K562 (cell line): ENCODE results near the gene SHB. TPM values are rescaled to one million over a fixed set of nuclear protein-coding genes. Genes with fewer than 3 reads are reported as not detected.

Source experiments
- ATAC-seq: fragments of 200-7000 bp; cut with Tn5 transposase; 3 replicates; pipeline ENCODE4 v1.9.1; 2020; ENCODE audit warnings: moderate library complexity
- BruUV-seq: library from RNA; stranded (reverse); fragments of 400-500 nt; replicated peaks from 2 replicates; lab custom pipeline; 2021; lab: Mats Ljungman, UMichigan
- CTCF ChIA-PET: fragments of 300-600 bp; formaldehyde crosslinking; extraction: SDS; loops from one replicate; lab custom pipeline; 2021; ENCODE audit warnings: low intra/inter-chr PET ratio; lab: Yijun Ruan, JAX
- POLR2A ChIA-PET: fragments of 300-600, 350-650 bp; sonication (Branson Sonifier 250); formaldehyde crosslinking; extraction: SDS; loops from one replicate; lab custom pipeline; 2021; ENCODE audit warnings: antibody characterized with exemption, inconsistent platforms; lab: Yijun Ruan, JAX
- DNase-seq, 4 experiments: peaks; one replicate each; pipeline versions ENCODE4 v3.0.0 to v3.0.0-alpha.2; 2011 to 2018; ENCODE audit warnings: low spot score in 3 of 4, mixed read lengths in 3 of 4; ENCODE audit errors: extremely low read depth in 1 of 4
- FAIRE-seq: peaks from 2 replicates; lab custom pipeline; 2011; peaks lifted over from hg19 to GRCh38; lab: Jason Lieb, UNC
- H2AFZ ChIP-seq: 2 replicates; pipeline ENCODE4 v1.6.0; 2011; ENCODE audit warnings: low read depth, low read length, control low read depth, inconsistent platforms
- H3K27ac ChIP-seq: fragments of 200-600 bp; 3 replicates; pipeline ENCODE4 v1.8.0; 2011; ENCODE audit warnings: low read depth, mild to moderate bottlenecking, control low read depth, inconsistent platforms, low read length, moderate library complexity, mixed read lengths; ENCODE audit errors: extremely low read depth
- H3K27me3 ChIP-seq, 2 experiments: fragments of 300-600 bp in 1 of 2; 2 replicates in 1 of 2; 3 replicates in 1 of 2; pipeline versions ENCODE4 v1.6.0 to v1.8.0; 2011; ENCODE audit warnings: inconsistent platforms in 2 of 2, low read length in 2 of 2, mild to moderate bottlenecking in 1 of 2, mixed read lengths in 1 of 2, moderate library complexity in 1 of 2; ENCODE audit not compliant: control insufficient read depth in 2 of 2, insufficient read depth in 2 of 2
- H3K36me3 ChIP-seq: fragments of 300-600 bp; 3 replicates; pipeline ENCODE4 v1.8.0; 2011; ENCODE audit warnings: mild to moderate bottlenecking, low read length, inconsistent platforms; ENCODE audit not compliant: control insufficient read depth, insufficient read depth
- H3K4me1 ChIP-seq, 2 experiments: fragments of 200-600 bp in 1 of 2; replicated peaks in 1 of 2; 2 replicates in 1 of 2; 3 replicates in 1 of 2; pipeline versions ENCODE4 v1.5.1 to v1.8.0; 2011; ENCODE audit warnings: inconsistent platforms in 2 of 2, low read length in 2 of 2, mild to moderate bottlenecking in 1 of 2, mixed read lengths in 1 of 2, moderate library complexity in 1 of 2; ENCODE audit not compliant: control insufficient read depth in 2 of 2, insufficient read depth in 2 of 2
- H3K4me2 ChIP-seq: 2 replicates; pipeline ENCODE4 v1.6.1; 2011; ENCODE audit warnings: low read length, control low read depth, inconsistent platforms, mixed read lengths; ENCODE audit not compliant: insufficient read depth
- H3K4me3 ChIP-seq: fragments of 200-600 bp; sonication (generic), shearing (Covaris generic); 2 replicates; pipeline ENCODE4 v1.5.1; 2016; ENCODE audit warnings: control low read depth, inconsistent platforms
- H3K79me2 ChIP-seq: fragments of 200-600 bp; 3 replicates; pipeline ENCODE4 v1.8.0; 2011; ENCODE audit warnings: low read length, inconsistent platforms; ENCODE audit not compliant: control insufficient read depth, insufficient read depth
- H3K9ac ChIP-seq, 2 experiments: 2 replicates each; pipeline versions ENCODE4 v1.6.0 to v1.6.1; 2011; ENCODE audit warnings: low read depth in 2 of 2, low read length in 2 of 2, control low read depth in 1 of 2, inconsistent platforms in 1 of 2, mild to moderate bottlenecking in 1 of 2, mixed read lengths in 1 of 2; ENCODE audit not compliant: insufficient read depth in 1 of 2
- H3K9me1 ChIP-seq: one replicate; pipeline ENCODE4 v1.6.0; 2011; ENCODE audit warnings: inconsistent platforms, mild to moderate bottlenecking, low read length, moderate library complexity; ENCODE audit not compliant: control insufficient read depth, insufficient read depth
- H3K9me3 ChIP-seq: replicated peaks from 2 replicates; pipeline ENCODE4 v1.5.1; 2011; ENCODE audit warnings: low read depth, low read length, inconsistent platforms; ENCODE audit not compliant: control insufficient read depth, insufficient read depth
- H4K20me1 ChIP-seq: replicated peaks from 2 replicates; pipeline ENCODE4 v1.6.1; 2011; ENCODE audit warnings: low read length, inconsistent platforms, mixed read lengths; ENCODE audit not compliant: control insufficient read depth, insufficient read depth
- EP300 ChIP-seq: IDR thresholded peaks from 2 replicates; pipeline ENCODE4 v1.6.1; 2012; ENCODE audit warnings: low read length, improper control_type of control experiment
- KHSRP ChIP-seq: fragments of 450-650 bp; IDR thresholded peaks from 2 replicates; pipeline ENCODE4 v1.6.1; 2017
- MYNN ChIP-seq, 2 experiments: sonication (generic); formaldehyde crosslinking in 1 of 2; IDR thresholded peaks; 2 replicates each; pipeline versions ENCODE4 v1.5.0 to v1.6.1; 2016 to 2020; ENCODE audit warnings: antibody characterized with exemption in 1 of 2, missing genetic modification reagents in 1 of 2
- OTX1 ChIP-seq: fragments of 450-650 bp; formaldehyde crosslinking; IDR thresholded peaks from 2 replicates; pipeline ENCODE4 v1.4.0; 2022; ENCODE audit warnings: mild to moderate bottlenecking
- RERE ChIP-seq: sonication (generic); formaldehyde crosslinking; IDR thresholded peaks from 2 replicates; pipeline ENCODE4 v1.8.0; 2023; ENCODE audit warnings: missing genetic modification reagents, mild to moderate bottlenecking, borderline replicate concordance
- SRSF3 ChIP-seq: fragments of 200-400 bp; formaldehyde crosslinking; IDR thresholded peaks from 2 replicates; pipeline ENCODE4 v1.6.1; 2016; ENCODE audit warnings: mild to moderate bottlenecking, low read length, moderate library complexity; ENCODE audit not compliant: insufficient read depth
- YY1 ChIP-seq, 3 experiments: IDR thresholded peaks; 2 replicates each; pipeline ENCODE4 v1.6.1; 2011; ENCODE audit warnings: low read length in 2 of 3, mild to moderate bottlenecking in 2 of 3, moderate library complexity in 2 of 3, borderline replicate concordance in 1 of 3, control low read depth in 1 of 3, low read depth in 1 of 3; ENCODE audit not compliant: insufficient read depth in 3 of 3, insufficient replicate concordance in 2 of 3, control insufficient read depth in 1 of 3, insufficient read length in 1 of 3; ENCODE audit errors: extremely low read depth in 1 of 3
- ZNF175 ChIP-seq: fragments of 200-800 bp; sonication (Bioruptor generic); IDR thresholded peaks from 2 replicates; pipeline ENCODE4 v1.6.1; 2016; ENCODE audit warnings: low read depth, mild to moderate bottlenecking, missing genetic modification characterization, missing compliant biosample characterization
- WGBS: fragments of 100-300 bp; shearing (Covaris generic); methylation state at CpG from one replicate; pipeline ENCODE4 v1.1.6; 2016; ENCODE audit warnings: low coverage, mixed read lengths; ENCODE audit not compliant: insufficient coverage; ENCODE audit errors: missing lambda C conversion rate; 5-methylcytosine and 5-hydroxymethylcytosine counted together
- in situ Hi-C: fragments of 300-500 bp; cut with MboI; formaldehyde crosslinking; loops from 4 replicates; pipeline ENCODE4 v1.15.0; 2018; ENCODE audit warnings: inconsistent platforms, mixed read lengths
- intact Hi-C: fragments of 100-400 bp; cut with micrococcal nuclease; formaldehyde crosslinking; loops from 2 replicates; pipeline ENCODE4 v1.14.2; 2022
- polyA plus RNA-seq, 8 experiments: library from polyadenylated mRNA; depleted of rRNA in 4 of 8; stranded (reverse) in 5 of 8; unstranded in 3 of 8; fragments of >200 nt; fragmentation: Nextera tagmentation in 2 of 8; fragmentation: Illumina TruSeq in 1 of 8; extraction: Ambion mirVana in 2 of 8; extraction: Trizol in 1 of 8; gene quantifications; 2 replicates each; pipeline versions ENCODE4 v1.2.1 to v1.2.3, GENCODE V29; 2011 to 2014; ENCODE audit warnings: inconsistent platforms in 1 of 8, missing spikeins in 1 of 8
- total RNA-seq, 7 experiments: library from RNA; depleted of rRNA in 6 of 7; stranded (reverse); fragments of >200 nt in 6 of 7; fragmentation: Illumina TruSeq in 2 of 7; extraction: Trizol in 2 of 7; gene quantifications; 2 replicates each; pipeline versions ENCODE4 v1.2.1 to v1.2.3, GENCODE V29; 2011 to 2021; ENCODE audit warnings: low replicate concordance in 1 of 7
- TF ChIP-seq, protein P1 (sequence below): fragments of 200-800 bp; sonication (Bioruptor generic); IDR thresholded peaks from 2 replicates; pipeline ENCODE4 v1.6.1; 2017; ENCODE audit warnings: missing genetic modification characterization, missing compliant biosample characterization

Gene SHB
- total and polyA plus RNA-seq, 9 of the 15 experiments (the other 6 are each of a cell fraction or from before 2014, with no cell fraction given), result 0.78 to 16.0 (median 5.3) TPM

DNA sequence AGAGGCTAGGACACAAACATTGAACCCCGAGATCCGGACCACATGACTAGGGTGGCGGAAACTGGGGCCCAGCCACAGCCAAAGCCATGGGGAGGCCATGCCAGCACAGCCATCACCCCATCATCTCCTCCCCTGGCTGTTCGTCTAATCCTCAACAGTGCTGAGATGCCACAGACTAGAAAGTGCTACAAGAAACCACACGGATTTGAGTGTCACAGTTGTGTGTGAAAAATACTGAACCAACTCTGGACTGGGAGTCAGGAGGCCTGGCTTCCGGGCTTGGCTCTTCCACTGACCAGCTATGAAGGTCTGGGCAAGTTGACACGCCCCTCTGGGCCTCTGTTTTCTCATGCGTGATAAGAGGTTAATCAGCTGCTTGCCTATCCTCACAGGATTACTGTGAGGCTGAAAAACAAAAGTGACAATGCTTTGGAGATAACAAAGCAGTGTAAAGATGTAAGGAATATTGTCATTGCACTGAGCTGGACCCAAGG is 38.8 kb upstream of the SHB start (continued):
- TF ChIP-seq EP300, result peak; percentile 57; the same call in 1 of the 2 replicates
- TF ChIP-seq RERE, result no peak
- TF ChIP-seq OTX1 (CRISPR knock-in tag), result peak; percentile 71; the same call in 1 of the 2 replicates
- TF ChIP-seq SRSF3, result no peak

DNA sequence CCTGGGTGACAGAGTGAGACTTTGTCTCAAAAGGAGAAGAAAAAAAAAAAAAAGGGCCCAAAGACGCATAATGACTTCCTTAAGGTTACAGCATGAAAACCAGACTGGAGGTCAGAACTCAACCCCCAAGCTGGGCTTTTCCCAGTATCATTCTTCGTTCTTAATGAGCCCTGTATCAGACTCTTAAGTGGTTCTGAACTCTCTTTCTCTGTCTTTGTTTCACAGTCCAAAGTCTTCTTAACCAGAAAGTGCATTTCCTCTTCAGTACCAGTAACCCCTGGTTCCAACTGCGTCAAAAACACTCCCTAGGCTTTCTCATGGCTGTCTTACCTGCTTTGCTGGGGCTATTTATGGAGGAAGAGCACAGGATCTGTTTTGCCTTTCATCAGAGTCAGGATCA is 38.4 kb upstream of the SHB start:
- no peak for FAIRE-seq
- peak overlapping the region; percentile 66 for H2AFZ ChIP-seq
- in situ Hi-C loops, result no loop called here
- TF ChIP-seq YY1 (IDR thresholded peaks at IDR 0.05; ENCODE audit: borderline replicate concordance in 1 of 3, control insufficient read depth in 1 of 3, extremely low read depth in 1 of 3, insufficient read depth in 3 of 3, insufficient read length in 1 of 3, insufficient replicate concordance in 2 of 3, low read depth in 1 of 3, low read length in 2 of 3) (no peak), MYNN (IDR thresholded peaks at IDR 0.05) (no peak), MYNN (CRISPR knock-in tag; IDR thresholded peaks at IDR 0.05) (no peak), ZNF175 (CRISPR knock-in tag) (0 out of 2 replicates have a peak, but pooled peaks have one; percentile 16), KHSRP (no peak)
- TF ChIP-seq, protein P1, sequence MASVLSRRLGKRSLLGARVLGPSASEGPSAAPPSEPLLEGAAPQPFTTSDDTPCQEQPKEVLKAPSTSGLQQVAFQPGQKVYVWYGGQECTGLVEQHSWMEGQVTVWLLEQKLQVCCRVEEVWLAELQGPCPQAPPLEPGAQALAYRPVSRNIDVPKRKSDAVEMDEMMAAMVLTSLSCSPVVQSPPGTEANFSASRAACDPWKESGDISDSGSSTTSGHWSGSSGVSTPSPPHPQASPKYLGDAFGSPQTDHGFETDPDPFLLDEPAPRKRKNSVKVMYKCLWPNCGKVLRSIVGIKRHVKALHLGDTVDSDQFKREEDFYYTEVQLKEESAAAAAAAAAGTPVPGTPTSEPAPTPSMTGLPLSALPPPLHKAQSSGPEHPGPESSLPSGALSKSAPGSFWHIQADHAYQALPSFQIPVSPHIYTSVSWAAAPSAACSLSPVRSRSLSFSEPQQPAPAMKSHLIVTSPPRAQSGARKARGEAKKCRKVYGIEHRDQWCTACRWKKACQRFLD (CRISPR knock-in tag), result peak; percentile 7; the same call in 1 of the 2 replicates

More for the DNA sequence above, 38.4 kb upstream of the SHB start:
- Histone ChIP-seq H3K36me3 (no peaks in the 10 kb centered on the region), H3K4me1 (peaks cover 9 to 13% of the 10 kb centered on the region in 2 experiments; a peak in 4 of 5 replicates), H3K9me1 (no peaks in the 10 kb centered on the region), H3K9me3 (no peaks in the 10 kb centered on the region), H3K79me2 (no peaks in the 10 kb centered on the region), H3K27me3 (peaks cover 5 to 11% of the 10 kb centered on the region in 2 experiments; a peak in 4 of 5 replicates), H3K27ac (no peak overlapping the region), H3K9ac (peak overlapping the region in 1 of 2 experiments; percentile 8; a peak in 1 of 4 replicates), H4K20me1 (no peaks in the 10 kb centered on the region; the same call in 1 of the 2 replicates), H3K4me2 (peak overlapping the region; percentile 15; the same call in 1 of the 2 replicates), H3K4me3 (no peak overlapping the region)
- ATAC-seq, result no peak
- ChIA-PET CTCF (no interaction called here), POLR2A (interaction anchor here (1.0 kb wide), 1 partner anchor 16 kb away, joined by 3 read pairs; no protein-coding TSS in a partner anchor)
- DNase-seq, result no peak
- 30% methylated on average over 2 of the region's 3 CpGs for WGBS
- intact Hi-C loops, result no loop called here
- no TSS peak for BruUV-seq
